Activated naive CD4-positive, alpha-beta T cell treated with anti-CD3 and anti-CD28 coated beads, Interleukin-2, amount 50 U/mL, for 16 hours (primary cell): Measurements from ENCODE around the gene RAB40AL.

Source experiments
- DNase-seq: peaks from one replicate; pipeline ENCODE4 v3.0.0-alpha.2; 2020

RAB40AL gene

GRCh38 chrX:102985192-102985591 lies 48.1 kb downstream of the RAB40AL start:
- DNase-seq = no peak
